GM18502 (cell line): ENCODE measurements around the gene ITGA1.

ENCODE experiments used
- ATAC-seq: cut with Tn5 transposase; IDR thresholded peaks from one replicate; pipeline ENCODE4 v1.9.1; 2021; ENCODE audit warnings: mild to moderate bottlenecking; ENCODE audit not compliant: unreplicated experiment, poor library complexity

ITGA1 gene

DNA sequence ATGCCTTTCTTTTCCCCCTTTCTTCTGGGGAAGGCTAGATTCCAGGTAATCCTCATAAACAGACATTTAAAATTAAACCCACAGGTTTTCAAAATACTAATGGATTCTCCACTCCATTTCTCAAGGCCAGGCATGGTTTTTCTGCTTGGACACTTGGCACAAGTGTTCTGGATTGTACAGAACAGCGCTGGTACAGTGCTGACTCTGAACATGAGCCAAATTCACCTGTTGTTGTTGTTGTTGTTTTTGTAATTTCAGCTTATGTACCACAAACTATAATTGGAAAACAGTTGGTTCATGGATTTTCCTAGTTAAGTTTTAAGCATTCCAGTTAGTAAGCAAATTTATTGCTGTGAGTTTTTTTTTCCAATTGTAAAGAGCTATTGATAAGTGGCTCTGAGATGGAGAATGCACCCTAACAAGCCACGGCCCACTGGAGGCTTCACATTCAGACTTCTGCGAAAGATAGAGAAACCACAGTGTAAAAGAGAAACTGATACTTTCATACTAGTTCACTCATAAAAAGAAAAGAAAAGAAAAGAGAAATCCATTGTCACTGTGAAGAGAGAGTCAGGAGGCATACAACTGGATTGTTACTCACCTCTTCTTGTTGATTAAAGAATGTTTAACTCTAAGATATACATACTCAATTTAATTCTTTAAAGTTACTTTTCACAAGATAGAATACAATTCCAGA, 16.2 kb upstream of the ITGA1 start:
- ATAC-seq = peak; percentile 95

GRCh38 chr5:52772668-52773067, 15.0 kb upstream of the ITGA1 start:
- no peak for ATAC-seq

- no peak for ATAC-seq
These were observed 14.4 kb upstream of the ITGA1 start for GRCh38 chr5:52773342-52773741.

DNA sequence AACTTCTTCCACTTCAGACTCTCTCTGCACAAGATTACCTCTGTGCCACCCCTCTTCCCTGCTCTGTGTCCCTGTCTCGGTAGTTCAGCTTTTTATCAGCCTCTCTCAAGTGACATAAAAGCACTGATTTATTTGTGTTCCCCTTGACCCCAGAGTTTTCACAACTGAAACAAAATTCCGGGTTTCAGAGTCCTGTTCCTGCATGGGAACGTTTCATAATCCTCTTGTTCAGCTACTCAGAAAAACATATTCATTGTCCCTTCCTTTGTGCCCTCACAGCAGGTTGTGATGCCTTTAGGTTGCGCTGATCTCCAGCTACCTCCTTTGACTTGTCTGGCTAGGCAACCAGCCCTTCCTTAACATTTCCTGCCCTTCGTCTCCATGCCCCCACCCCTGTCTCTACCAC, 13.7 kb upstream of the ITGA1 start:
- ATAC-seq = no peak

DNA sequence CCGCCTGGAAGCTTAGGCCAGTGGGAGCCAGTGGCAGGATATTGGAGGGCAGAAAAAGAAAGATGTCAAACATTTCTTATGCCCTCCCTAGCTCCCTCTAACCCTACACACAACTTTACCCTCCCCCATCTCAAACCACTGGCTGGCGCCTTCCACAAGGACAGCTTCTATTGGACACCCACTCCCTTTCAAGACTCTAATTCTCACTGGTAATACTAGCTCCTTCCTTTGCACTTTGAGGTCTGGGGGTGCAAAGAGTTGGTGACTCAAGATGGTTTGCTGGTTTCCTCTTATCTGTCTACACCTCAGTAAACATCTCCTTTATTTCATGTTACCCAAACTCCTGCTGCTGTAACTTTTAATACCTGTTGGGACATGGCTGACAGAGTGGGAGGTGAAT, 11.6 kb upstream of the ITGA1 start:
- no peak for ATAC-seq

- ATAC-seq = no peak
These were observed 10.5 kb upstream of the ITGA1 start for GRCh38 chr5:52777186-52777585.

GRCh38 chr5:52778781-52779180, 8.9 kb upstream of the ITGA1 start:
- ATAC-seq = no peak

DNA sequence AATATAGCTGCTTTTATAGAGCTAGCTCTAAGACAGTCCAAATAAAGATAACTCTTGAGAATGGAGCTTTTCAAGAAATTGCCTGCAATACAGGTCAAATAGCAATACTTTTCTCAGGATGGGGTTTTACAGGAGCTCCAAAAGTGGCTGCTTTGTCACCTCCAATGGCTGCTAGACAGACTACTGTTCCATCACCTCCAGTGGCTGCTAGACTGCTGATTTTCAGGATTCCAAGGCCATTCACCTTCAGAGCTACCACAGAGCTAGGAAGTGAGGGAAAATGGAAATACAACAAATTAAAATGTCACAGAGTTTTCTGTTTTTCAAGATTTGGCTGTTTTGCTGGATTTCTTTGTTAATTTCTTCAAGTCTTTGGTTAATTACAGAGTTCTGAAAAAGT, 8.5 kb upstream of the ITGA1 start:
- ATAC-seq = no peak

DNA sequence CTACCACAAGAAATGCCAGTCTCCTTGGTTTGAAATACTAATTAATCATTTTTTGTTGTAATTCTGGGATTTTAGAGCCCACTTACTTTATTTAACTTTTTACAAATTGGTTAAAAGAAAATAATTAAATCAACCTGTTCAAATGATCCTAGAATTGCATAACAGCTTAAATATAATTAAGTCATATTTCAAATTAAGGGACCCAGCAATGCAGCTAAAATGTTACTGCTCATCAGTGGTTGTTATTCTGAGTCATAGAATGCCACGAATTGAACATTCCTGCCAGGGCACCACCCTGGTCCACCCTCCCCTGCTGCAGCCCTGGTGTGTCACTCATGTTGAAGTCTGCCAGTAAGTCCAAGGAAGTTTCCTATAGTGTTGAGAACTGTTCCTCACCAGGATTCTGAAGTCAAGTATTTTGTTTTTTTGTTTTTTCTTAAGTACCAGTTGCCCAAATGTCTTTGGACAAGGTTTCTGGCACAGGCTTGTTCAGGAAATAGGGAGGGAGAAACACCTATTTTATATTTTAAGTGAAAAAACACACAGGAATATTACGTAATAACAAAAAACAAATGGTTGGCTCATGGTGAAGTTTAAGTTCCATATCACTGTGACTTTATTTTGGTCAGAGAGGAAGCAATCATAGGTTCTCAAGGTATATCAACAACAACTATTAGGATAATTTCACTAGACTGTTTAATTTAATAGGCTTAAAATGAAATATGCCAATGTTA, 4.3 kb upstream of the ITGA1 start:
- ATAC-seq = no peak

DNA sequence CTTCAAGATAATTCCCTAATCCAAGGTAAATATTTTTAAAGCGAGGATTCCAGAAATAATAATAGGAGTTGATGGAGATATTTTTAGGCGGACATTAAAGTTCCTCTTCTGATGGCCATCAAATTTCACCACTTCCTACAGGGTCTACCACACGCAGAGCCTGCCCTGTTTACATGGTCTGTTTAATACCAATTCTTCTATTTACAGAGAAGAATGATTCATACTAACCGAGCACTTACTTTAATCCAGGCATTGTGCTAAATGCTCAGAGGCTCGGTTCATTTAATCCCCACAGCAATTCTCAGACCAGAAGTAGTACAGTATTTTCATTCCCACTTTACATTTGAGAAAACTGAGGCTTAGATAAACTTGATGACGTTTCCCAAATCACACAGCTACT, 3.0 kb upstream of the ITGA1 start:
- ATAC-seq = no peak

GRCh38 chr5:52786391-52786790, 1.3 kb upstream of the ITGA1 start:
- ATAC-seq = no peak

DNA sequence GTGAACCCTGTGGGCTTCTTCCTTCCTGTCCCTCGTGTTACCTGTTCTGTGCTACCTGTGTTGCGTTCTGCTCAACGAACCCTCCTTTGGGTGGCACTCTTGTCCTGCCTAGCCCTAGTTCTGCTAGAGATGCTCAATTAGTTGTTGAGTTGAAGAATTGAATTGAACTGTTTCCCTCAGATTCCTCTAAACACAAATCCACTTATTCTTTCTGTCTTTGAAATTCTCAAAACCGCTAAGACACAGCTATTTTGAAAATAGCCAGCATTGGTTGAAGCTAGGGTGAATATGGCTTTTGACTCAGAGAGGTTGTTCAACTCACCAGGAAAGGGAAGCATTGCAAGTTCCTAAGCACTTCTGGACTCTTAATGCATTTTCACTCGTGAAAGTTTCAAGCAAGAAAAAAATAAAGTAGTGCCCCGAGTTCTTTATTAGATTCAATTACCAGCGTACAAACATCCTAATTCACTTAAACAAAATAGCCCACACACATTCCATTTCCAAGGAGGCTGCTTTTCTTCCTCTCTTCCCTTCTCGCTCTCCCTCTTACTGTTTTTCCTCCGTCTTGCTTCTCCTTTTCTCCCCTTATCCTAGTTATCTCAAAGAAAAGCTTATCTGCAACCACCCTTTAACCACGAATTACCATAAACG, 642 bp upstream of the ITGA1 start:
- ATAC-seq = no peak

DNA sequence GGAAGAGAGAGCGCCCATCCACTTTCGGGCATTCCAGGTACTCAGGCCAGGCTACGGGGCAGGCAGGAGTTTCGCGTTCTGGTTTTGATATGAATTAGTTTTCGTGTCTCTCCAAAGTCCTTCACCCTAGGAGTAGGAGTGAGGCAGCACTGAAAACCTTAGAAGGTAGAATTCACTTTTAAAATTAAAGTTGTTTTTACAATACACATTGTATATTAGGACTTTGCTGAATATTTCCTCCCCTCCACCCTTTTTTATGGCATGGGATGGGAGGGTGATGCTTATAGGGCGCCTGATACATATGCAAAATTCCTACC, 747 bp downstream of the ITGA1 start:
- no peak for ATAC-seq

- no peak for ATAC-seq
These were observed 1.7 kb downstream of the ITGA1 start for GRCh38 chr5:52789378-52789777.

GRCh38 chr5:52789851-52790250, 2.1 kb downstream of the ITGA1 start:
- ATAC-seq = no peak

- no peak for ATAC-seq
These were observed 3.6 kb downstream of the ITGA1 start for GRCh38 chr5:52791366-52791765.

DNA sequence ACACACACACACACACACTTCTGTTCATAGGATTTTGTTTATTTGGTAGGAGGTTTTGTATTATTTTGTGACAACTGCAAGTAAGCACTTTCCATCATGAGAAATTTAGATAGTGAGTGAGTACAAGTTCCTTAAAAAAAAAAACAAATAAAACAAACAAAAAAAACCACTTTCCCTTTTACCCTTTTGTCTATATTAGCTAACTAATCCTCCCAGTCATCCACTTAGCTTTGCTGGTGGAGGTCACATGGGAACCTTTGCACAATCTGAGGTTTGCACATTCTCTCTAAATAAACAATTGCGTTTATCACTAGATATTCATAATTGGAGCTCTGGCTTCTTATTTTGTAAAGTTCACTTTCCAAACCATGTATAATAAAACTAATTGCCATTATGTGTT, 6.8 kb downstream of the ITGA1 start:
- ATAC-seq = no peak

DNA sequence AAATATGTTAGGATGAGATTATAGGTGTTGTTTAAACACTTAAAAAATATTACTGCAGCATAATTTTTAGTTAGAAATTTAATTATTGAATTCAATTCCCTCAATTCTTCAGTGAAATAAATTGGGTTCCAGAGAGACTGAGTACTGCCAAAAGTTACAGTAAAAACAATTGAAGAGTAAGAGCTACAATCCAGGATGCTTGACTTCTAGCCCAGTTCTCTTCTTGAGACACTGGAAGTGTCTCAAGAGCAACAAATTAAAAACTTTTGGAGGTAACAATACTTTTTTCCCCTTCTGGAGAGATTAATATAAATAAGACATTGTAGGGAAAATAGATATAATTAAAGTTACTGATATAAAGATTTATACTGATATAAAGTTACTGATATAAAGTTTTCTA, 8.3 kb downstream of the ITGA1 start:
- ATAC-seq = no peak

- ATAC-seq = no peak
These were observed 8.9 kb downstream of the ITGA1 start for GRCh38 chr5:52796516-52797103.

DNA sequence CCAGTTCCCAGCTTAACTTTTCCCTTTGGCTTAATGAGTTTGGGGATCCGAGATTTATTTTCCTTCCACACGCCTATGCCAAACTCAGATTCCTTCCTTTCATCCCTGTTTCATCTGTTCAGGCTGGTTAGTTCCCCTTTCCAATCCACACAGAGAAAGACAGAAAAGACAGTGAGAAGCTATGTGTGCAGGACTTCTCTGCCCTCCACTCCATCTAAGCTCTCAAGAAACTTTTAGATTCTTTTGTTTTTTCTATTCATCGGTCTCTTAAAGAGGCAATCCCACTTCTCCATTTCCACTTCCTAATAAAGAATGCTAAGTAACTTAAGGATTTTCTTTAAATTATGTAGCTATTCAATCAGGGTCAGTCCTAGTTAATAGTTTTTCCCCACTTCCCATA, 11.2 kb downstream of the ITGA1 start:
- ATAC-seq = no peak

DNA sequence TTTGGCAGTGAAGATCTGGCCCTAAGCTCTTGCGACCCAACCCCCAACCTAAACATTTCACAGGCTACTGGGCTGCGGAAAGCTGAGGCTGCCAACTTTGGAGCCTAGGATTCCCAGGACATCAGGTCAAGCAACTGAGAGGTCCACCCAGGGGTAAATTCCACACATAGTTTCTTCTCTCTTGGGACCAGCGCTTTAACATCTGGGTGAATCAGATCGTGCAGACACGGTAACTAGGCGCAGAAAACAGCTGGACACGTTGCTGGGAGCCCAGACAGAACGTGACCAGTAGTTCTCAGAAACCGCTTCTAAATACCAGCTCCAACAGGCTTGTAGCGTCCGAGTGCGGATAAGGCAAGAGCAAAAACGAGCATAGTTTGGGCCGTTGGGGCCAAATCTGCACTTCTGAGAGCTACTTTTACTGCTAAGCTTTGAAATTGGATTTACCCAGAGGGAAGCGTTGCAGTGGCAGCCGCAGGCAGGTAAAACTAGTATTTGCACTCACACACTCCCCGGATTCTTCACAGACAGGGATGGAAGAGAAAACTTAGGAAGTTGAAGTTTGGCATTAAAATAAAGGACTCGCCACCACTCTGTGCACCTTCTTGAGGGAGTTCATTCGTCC, 11.8 kb downstream of the ITGA1 start:
- peak; percentile 32 for ATAC-seq
